SH-SY5Y (cell line): ENCODE measurements around the gene RGS9.

Source experiments
- GATA2 ChIP-seq: IDR thresholded peaks from 2 replicates; pipeline ENCODE4 v1.6.1; 2011; ENCODE audit warnings: mild to moderate bottlenecking, low read depth, low read length
- GATA3 ChIP-seq: IDR thresholded peaks from 2 replicates; pipeline ENCODE4 v1.6.1; 2011; ENCODE audit warnings: low read depth, mild to moderate bottlenecking, low read length, moderate library complexity

DNA sequence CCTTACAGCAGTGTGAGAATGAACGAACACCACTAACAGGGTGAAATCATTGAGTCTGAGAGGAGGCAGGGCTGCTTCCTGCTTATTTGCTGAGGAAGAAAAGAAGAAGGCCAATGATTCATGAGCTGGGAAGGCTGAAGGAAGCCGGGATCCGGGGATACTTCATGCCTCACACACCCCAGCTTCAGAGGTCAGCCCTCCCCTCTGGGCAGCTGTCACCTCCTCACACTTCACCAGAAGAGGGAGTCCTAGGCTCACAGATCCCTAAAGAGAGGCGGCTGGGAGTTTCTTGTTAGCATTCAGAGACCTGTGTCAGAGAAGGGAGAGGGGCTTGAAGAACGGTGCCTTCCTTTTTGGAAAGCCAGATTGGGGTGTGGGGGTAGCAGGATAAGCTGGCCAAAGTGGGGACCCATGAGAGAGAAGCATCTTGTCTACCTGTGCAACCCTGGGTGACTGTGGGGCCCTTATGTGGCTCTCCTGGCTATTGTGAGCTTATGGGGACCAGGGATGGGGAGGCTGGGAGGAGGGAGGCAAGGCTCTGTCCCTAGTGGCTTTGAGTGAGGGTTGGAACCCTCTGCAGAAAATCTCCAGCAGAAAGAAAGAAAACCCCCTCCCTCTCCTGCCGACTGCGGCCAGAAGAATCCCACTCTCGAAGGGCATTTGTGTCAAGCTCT lies 94.6 kb downstream of the RGS9 start:
- no peak for TF ChIP-seq GATA2
- no peak for TF ChIP-seq GATA3
